ENCODE measurements around the gene AGA.

- TF ChIP-seq SIN3A (IDR thresholded peaks at IDR 0.05; ENCODE audit: borderline replicate concordance, insufficient read depth, low read length) (no peak), POLR2AphosphoS5 (IDR thresholded peaks at IDR 0.05; ENCODE audit: low read depth, low read length) (no peak), REST (IDR thresholded peaks at IDR 0.05; ENCODE audit: insufficient read depth in 1 of 2, low read depth in 2 of 2, low read length in 2 of 2) (no peak)
These were observed 60.4 kb downstream of the AGA start for GRCh38 chr4:177381762-177382310.

All from PFSK-1 (cell line).